Measurements from ENCODE around the gene OR1F1. TPM values are rescaled to one million over a fixed set of nuclear protein-coding genes. Genes with fewer than 3 reads are reported as not detected.
A peak's percentile ranks its signal among the peaks of the same experiment; 100 is the strongest.

OR1F1 gene
- total and polyA plus RNA-seq, 8 donors = not detected

- TF ChIP-seq CTCF (IDR thresholded peaks at IDR 0.05) = no peak
- TF ChIP-seq POLR2A (IDR thresholded peaks at IDR 0.05) = no peak
- TF ChIP-seq EP300 (IDR thresholded peaks at IDR 0.05) = no peak
- no peak for TF ChIP-seq POLR2AphosphoS5 (IDR thresholded peaks at IDR 0.05)
- intact Hi-C loops (cut with DNase I; ENCODE audit: low total_unique reads) = no loop called here
- no peaks in the 10 kb centered on the region for H3K27me3 ChIP-seq
- WGBS, 5 donors = 80 to 94% (median 89%) methylated on average over 10 of the region's 10 CpGs
- H3K9me3 ChIP-seq = peaks cover 42 to 74% (median 63%) of the 10 kb centered on the region in 4 donors
- no peak for DNase-seq
- H3K27ac ChIP-seq = no peak overlapping the region
- H3K36me3 ChIP-seq = peaks cover 18 to 42% (median 36%) of the 10 kb centered on the region in 4 donors
- H3K4me1 ChIP-seq = no peaks in the 10 kb centered on the region
- H3K4me3 ChIP-seq = no peak overlapping the region
Measured at GRCh38 chr16:3220839-3221238, 32.8 kb downstream of the OR1F1 start.

GRCh38 chr16:3223913-3224515 lies 36.0 kb downstream of the OR1F1 start:
- H3K4me1 ChIP-seq = no peaks in the 10 kb centered on the region
- no peak for DNase-seq
- H3K4me3 ChIP-seq = no peak overlapping the region
- no peak for TF ChIP-seq CTCF (IDR thresholded peaks at IDR 0.05)
- no peak for TF ChIP-seq EP300 (IDR thresholded peaks at IDR 0.05)
- TF ChIP-seq POLR2A (IDR thresholded peaks at IDR 0.05) = no peak
- no peak for TF ChIP-seq POLR2AphosphoS5 (IDR thresholded peaks at IDR 0.05)
- intact Hi-C loops (cut with DNase I; ENCODE audit: low total_unique reads) = no loop called here
- H3K36me3 ChIP-seq = peaks cover 48 to 74% (median 67%) of the 10 kb centered on the region in 4 donors
- no peak overlapping the region for H3K27ac ChIP-seq
- peaks cover 46 to 99% (median 86%) of the 10 kb centered on the region in 4 donors for H3K9me3 ChIP-seq
- no peaks in the 10 kb centered on the region for H3K27me3 ChIP-seq
- WGBS, 5 donors = 98 to 99% (median 98%) methylated on average over 10 of the region's 10 CpGs

GRCh38 chr16:3234543-3234856 lies 46.5 kb downstream of the OR1F1 start:
- TF ChIP-seq EP300 (IDR thresholded peaks at IDR 0.05) (no peak), POLR2A (IDR thresholded peaks at IDR 0.05) (no peak), CTCF (IDR thresholded peaks at IDR 0.05) (no peak), POLR2AphosphoS5 (IDR thresholded peaks at IDR 0.05) (no peak)
- no peaks in the 10 kb centered on the region for H3K27me3 ChIP-seq
- 0 to 12% (median 4%) methylated on average over 6 to 18 of the region's 18 CpGs for WGBS, 5 donors
- intact Hi-C loops (cut with DNase I; ENCODE audit: low total_unique reads) = no loop called here
- H3K9me3 ChIP-seq = peaks cover 5 to 18% (median 12%) of the 10 kb centered on the region in 4 donors
- peak overlapping the region; percentile 78 to 96 (median 82) for H3K4me3 ChIP-seq
- H3K27ac ChIP-seq = peak overlapping the region; percentile 95 to 100 (median 98)
- H3K4me1 ChIP-seq = peaks cover 9 to 20% (median 13%) of the 10 kb centered on the region in 4 donors
- peaks cover 23 to 39% (median 36%) of the 10 kb centered on the region in 4 donors for H3K36me3 ChIP-seq
- no peak for DNase-seq

- 0 to 1% (median 1%) methylated on average over 29 to 59 of the region's 59 CpGs for WGBS, 5 donors
Measured at GRCh38 chr16:3234857-3235561, 47.0 kb downstream of the OR1F1 start, which contains the start of gene ZNF200. Gene ZNF200 (minus strand): TSS chr16:3235158. CDS start chr16:3233755, 1,403 bp downstream.

More at GRCh38 chr16:3234857-3235561, 47.0 kb downstream of the OR1F1 start, which contains the start of gene ZNF200:
- Histone ChIP-seq H3K9me3 (peaks cover 0 to 13% (median 7%) of the 10 kb centered on the region in 4 donors), H3K27ac (peak within 1 kb of the TSS; percentile 95 to 100 (median 98)), H3K36me3 (peaks cover 23 to 34% (median 31%) of the 10 kb centered on the region in 4 donors), H3K27me3 (no peaks in the 10 kb centered on the region), H3K4me3 (peak within 1 kb of the TSS; percentile 78 to 96 (median 82)), H3K4me1 (peaks cover 9 to 20% (median 13%) of the 10 kb centered on the region in 4 donors)
- peak; percentile 97 to 99 for DNase-seq
- intact Hi-C loops (cut with DNase I; ENCODE audit: low total_unique reads) = no loop called here
- TF ChIP-seq POLR2A (IDR thresholded peaks at IDR 0.05) = no peak
- peak in 1 of 7 experiments; percentile 20 for TF ChIP-seq CTCF (IDR thresholded peaks at IDR 0.05)
- no peak for TF ChIP-seq EP300 (IDR thresholded peaks at IDR 0.05)
- peak; percentile 79 to 94 (median 87) for TF ChIP-seq POLR2AphosphoS5 (IDR thresholded peaks at IDR 0.05)

All from stomach (tissue), 9 donors.